Measurements from ENCODE around the gene DNAJC10. TPM values are rescaled to one million over a fixed set of nuclear protein-coding genes. Genes with fewer than 3 reads are reported as not detected.

Gene DNAJC10
- total RNA-seq, 2 donors from 2014 or later, result 42.8 to 52.9 TPM

DNA sequence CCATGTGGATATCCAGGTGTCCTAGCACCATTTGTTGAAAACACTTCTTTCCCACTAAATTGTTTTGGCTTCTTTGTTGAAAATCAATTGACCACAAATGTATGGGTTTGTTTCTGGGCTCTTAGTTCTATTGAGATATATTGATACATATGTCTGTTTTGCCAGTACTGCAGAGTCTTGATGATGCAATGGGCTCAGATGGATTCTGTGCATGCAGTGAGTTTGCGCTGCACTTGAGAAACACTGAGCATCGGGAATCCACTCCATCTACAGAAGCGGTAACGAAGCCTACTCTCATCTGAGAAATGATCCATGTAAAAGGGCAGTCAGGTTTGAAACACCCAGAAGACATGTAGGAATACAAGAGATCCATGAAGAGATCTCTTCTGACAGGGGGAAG, 21.9 kb upstream of the DNAJC10 start:
- WGBS, result 97% methylated on average over 4 of the region's 4 CpGs
- TF ChIP-seq POLR2AphosphoS5 (IDR thresholded peaks at IDR 0.05), result no peak
- no peak for TF ChIP-seq POLR2A (IDR thresholded peaks at IDR 0.05)
- TF ChIP-seq, protein P1, sequence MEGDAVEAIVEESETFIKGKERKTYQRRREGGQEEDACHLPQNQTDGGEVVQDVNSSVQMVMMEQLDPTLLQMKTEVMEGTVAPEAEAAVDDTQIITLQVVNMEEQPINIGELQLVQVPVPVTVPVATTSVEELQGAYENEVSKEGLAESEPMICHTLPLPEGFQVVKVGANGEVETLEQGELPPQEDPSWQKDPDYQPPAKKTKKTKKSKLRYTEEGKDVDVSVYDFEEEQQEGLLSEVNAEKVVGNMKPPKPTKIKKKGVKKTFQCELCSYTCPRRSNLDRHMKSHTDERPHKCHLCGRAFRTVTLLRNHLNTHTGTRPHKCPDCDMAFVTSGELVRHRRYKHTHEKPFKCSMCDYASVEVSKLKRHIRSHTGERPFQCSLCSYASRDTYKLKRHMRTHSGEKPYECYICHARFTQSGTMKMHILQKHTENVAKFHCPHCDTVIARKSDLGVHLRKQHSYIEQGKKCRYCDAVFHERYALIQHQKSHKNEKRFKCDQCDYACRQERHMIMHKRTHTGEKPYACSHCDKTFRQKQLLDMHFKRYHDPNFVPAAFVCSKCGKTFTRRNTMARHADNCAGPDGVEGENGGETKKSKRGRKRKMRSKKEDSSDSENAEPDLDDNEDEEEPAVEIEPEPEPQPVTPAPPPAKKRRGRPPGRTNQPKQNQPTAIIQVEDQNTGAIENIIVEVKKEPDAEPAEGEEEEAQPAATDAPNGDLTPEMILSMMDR (IDR thresholded peaks at IDR 0.05), result no peak
- no peak for DNase-seq (ENCODE audit: low spot score)
- Histone ChIP-seq H3K27ac (no peak overlapping the region), H3K36me3 (no peaks in the 10 kb centered on the region), H3K4me3 (no peak overlapping the region), H3K4me1 (replicated peaks) (no peaks in the 10 kb centered on the region), H3K9me3 (no peaks in the 10 kb centered on the region), H3K27me3 (replicated peaks; ENCODE audit: insufficient read depth) (no peaks in the 10 kb centered on the region)
- intact Hi-C loops (cut with DNase I), result no loop called here

- 94% methylated on average over 2 of the region's 2 CpGs for WGBS
- Histone ChIP-seq H3K36me3 (no peaks in the 10 kb centered on the region), H3K27me3 (replicated peaks; ENCODE audit: insufficient read depth) (no peaks in the 10 kb centered on the region), H3K9me3 (no peaks in the 10 kb centered on the region), H3K4me1 (replicated peaks) (no peaks in the 10 kb centered on the region), H3K4me3 (no peak overlapping the region), H3K27ac (no peak overlapping the region)
- intact Hi-C loops (cut with DNase I), result no loop called here
- DNase-seq (ENCODE audit: low spot score), result no peak
- TF ChIP-seq, protein P1 (IDR thresholded peaks at IDR 0.05), result no peak
- TF ChIP-seq POLR2A (IDR thresholded peaks at IDR 0.05) (no peak), POLR2AphosphoS5 (IDR thresholded peaks at IDR 0.05) (no peak)
These were observed 20.3 kb upstream of the DNAJC10 start for GRCh38 chr2:182695776-182696175.

DNA sequence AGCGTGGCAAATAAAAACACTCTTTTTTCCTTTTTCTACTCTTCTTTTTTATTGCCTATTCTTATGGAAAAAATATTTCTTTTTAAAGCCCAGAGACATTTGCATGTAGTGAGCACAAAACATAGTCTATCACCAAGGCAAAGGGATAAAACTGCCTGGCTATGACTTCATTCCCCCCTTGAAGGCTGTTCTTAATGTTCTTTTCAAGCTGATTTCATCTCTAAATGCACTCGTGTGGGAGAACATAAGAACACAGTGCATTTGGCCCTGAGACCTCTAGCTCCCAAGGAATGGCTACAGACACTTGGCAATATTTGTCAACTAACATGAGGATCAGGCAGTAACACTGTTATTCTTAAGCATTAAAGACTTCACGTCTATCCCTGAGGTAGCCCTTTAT, 17.4 kb upstream of the DNAJC10 start:
- no peaks in the 10 kb centered on the region for H3K27me3 ChIP-seq (replicated peaks; ENCODE audit: insufficient read depth)
- intact Hi-C loops (cut with DNase I), result no loop called here
- WGBS, result 39% methylated on average over 3 of the region's 3 CpGs
- DNase-seq (ENCODE audit: low spot score), result no peak
- TF ChIP-seq POLR2A (IDR thresholded peaks at IDR 0.05) (no peak), POLR2AphosphoS5 (IDR thresholded peaks at IDR 0.05) (no peak)
- TF ChIP-seq, protein P1 (IDR thresholded peaks at IDR 0.05), result no peak
- H3K9me3 ChIP-seq, result no peaks in the 10 kb centered on the region
- no peaks in the 10 kb centered on the region for H3K4me1 ChIP-seq (replicated peaks)
- no peak overlapping the region for H3K27ac ChIP-seq
- H3K4me3 ChIP-seq, result no peak overlapping the region
- H3K36me3 ChIP-seq, result no peaks in the 10 kb centered on the region

- no peaks in the 10 kb centered on the region for H3K9me3 ChIP-seq
- no peaks in the 10 kb centered on the region for H3K4me1 ChIP-seq (replicated peaks)
- WGBS, result 81% methylated on average over 1 of the region's 1 CpG
- DNase-seq (ENCODE audit: low spot score), result no peak
- no peaks in the 10 kb centered on the region for H3K27me3 ChIP-seq (replicated peaks; ENCODE audit: insufficient read depth)
- no peak overlapping the region for H3K27ac ChIP-seq
- TF ChIP-seq, protein P1 (IDR thresholded peaks at IDR 0.05), result no peak
- TF ChIP-seq POLR2A (IDR thresholded peaks at IDR 0.05) (no peak), POLR2AphosphoS5 (IDR thresholded peaks at IDR 0.05) (no peak)
- H3K4me3 ChIP-seq, result no peak overlapping the region
- H3K36me3 ChIP-seq, result no peaks in the 10 kb centered on the region
- intact Hi-C loops (cut with DNase I), result no loop called here
These were observed 10.3 kb upstream of the DNAJC10 start for GRCh38 chr2:182705761-182706160.

DNA sequence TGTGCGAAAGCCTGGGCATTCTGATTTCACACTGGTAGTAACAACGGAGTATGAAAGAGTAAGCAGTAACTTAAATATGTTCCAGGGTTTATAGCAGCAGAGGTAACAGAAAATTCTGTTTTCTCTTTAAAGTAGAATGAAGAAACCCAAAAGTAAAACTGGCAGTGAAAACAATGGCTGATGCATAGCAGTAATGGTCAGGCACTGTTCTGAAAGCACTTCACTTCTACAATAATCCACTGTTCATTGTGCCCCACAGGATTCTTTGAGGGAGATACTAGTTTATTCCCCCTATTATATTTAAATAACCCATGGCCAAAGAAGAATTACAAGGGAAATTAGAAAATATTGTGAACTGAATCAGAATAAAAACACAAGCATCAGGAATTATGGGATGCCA, 9.3 kb upstream of the DNAJC10 start:
- H3K4me1 ChIP-seq (replicated peaks), result no peaks in the 10 kb centered on the region
- no peak overlapping the region for H3K27ac ChIP-seq
- H3K9me3 ChIP-seq, result no peaks in the 10 kb centered on the region
- 92% methylated on average over 2 of the region's 2 CpGs for WGBS
- DNase-seq (ENCODE audit: low spot score), result no peak
- TF ChIP-seq POLR2AphosphoS5 (IDR thresholded peaks at IDR 0.05), result no peak
- TF ChIP-seq POLR2A (IDR thresholded peaks at IDR 0.05), result no peak
- TF ChIP-seq, protein P1 (IDR thresholded peaks at IDR 0.05), result no peak
- H3K36me3 ChIP-seq, result no peaks in the 10 kb centered on the region
- no peaks in the 10 kb centered on the region for H3K27me3 ChIP-seq (replicated peaks; ENCODE audit: insufficient read depth)
- intact Hi-C loops (cut with DNase I), result no loop called here
- H3K4me3 ChIP-seq, result no peak overlapping the region

Measured in prostate gland (tissue), 2 donors.